Osteoblast (primary cell): ENCODE measurements around the gene TMEM178B. TPM values are rescaled to one million over a fixed set of nuclear protein-coding genes. Genes with fewer than 3 reads are reported as not detected.

Experiments used
- DNase-seq: peaks from one replicate; pipeline ENCODE4 v3.0.0; 2011; ENCODE audit warnings: low spot score, mixed read lengths; ENCODE audit not compliant: insufficient read length; ENCODE audit errors: missing footprints
- H2AFZ ChIP-seq: 2 replicates; pipeline ENCODE4 v1.6.0; 2011; ENCODE audit warnings: mild to moderate bottlenecking, low read length
- H3K27ac ChIP-seq: 2 replicates; pipeline ENCODE4 v1.5.1; 2011; ENCODE audit warnings: mild to moderate bottlenecking, low read depth, low read length, moderate library complexity
- H3K27me3 ChIP-seq: 2 replicates; pipeline ENCODE4 v1.6.0; 2012; ENCODE audit warnings: mild to moderate bottlenecking, control low read depth, inconsistent platforms, low read length, moderate library complexity; ENCODE audit not compliant: insufficient read depth
- H3K36me3 ChIP-seq: 2 replicates; pipeline ENCODE4 v1.5.1; 2011; ENCODE audit warnings: mild to moderate bottlenecking, low read length, control low read depth, moderate library complexity; ENCODE audit not compliant: insufficient read depth
- H3K4me1 ChIP-seq: 2 replicates; pipeline ENCODE4 v1.5.1; 2011; ENCODE audit warnings: mild to moderate bottlenecking, low read length, control low read depth, moderate library complexity; ENCODE audit not compliant: insufficient read depth
- H3K4me2 ChIP-seq: 2 replicates; pipeline ENCODE4 v1.6.0; 2011; ENCODE audit warnings: mild to moderate bottlenecking, low read length; ENCODE audit not compliant: insufficient read depth
- H3K4me3 ChIP-seq: fragments of 200-600 bp; sonication (generic); 3 replicates; pipeline ENCODE4 v1.5.1; 2012; ENCODE audit warnings: mild to moderate bottlenecking, low read length, inconsistent platforms; ENCODE audit not compliant: insufficient read depth
- H3K79me2 ChIP-seq: 2 replicates; pipeline ENCODE4 v1.6.0; 2012; ENCODE audit warnings: mild to moderate bottlenecking, low read length, control low read depth, inconsistent platforms; ENCODE audit not compliant: insufficient read depth
- H3K9me3 ChIP-seq: 2 replicates; pipeline ENCODE4 v1.5.1; 2011; ENCODE audit warnings: low read depth, low read length, control low read depth
- H4K20me1 ChIP-seq: 2 replicates; pipeline ENCODE4 v1.6.0; 2012; ENCODE audit warnings: mild to moderate bottlenecking, low read length, control low read depth; ENCODE audit not compliant: insufficient read depth
- total RNA-seq: library from RNA; depleted of rRNA; stranded (reverse); fragments of >200 nt; gene quantifications from 2 replicates; pipeline ENCODE4 v1.2.3, GENCODE V29; 2012
- TF ChIP-seq, protein P1 (sequence below): IDR thresholded peaks from 2 replicates; pipeline ENCODE4 v1.5.1; 2011; ENCODE audit warnings: mild to moderate bottlenecking, low read depth, low read length, moderate library complexity; ENCODE audit errors: extremely low read depth

TMEM178B gene
- total RNA-seq, 1 donor, result 1.1 TPM

DNA sequence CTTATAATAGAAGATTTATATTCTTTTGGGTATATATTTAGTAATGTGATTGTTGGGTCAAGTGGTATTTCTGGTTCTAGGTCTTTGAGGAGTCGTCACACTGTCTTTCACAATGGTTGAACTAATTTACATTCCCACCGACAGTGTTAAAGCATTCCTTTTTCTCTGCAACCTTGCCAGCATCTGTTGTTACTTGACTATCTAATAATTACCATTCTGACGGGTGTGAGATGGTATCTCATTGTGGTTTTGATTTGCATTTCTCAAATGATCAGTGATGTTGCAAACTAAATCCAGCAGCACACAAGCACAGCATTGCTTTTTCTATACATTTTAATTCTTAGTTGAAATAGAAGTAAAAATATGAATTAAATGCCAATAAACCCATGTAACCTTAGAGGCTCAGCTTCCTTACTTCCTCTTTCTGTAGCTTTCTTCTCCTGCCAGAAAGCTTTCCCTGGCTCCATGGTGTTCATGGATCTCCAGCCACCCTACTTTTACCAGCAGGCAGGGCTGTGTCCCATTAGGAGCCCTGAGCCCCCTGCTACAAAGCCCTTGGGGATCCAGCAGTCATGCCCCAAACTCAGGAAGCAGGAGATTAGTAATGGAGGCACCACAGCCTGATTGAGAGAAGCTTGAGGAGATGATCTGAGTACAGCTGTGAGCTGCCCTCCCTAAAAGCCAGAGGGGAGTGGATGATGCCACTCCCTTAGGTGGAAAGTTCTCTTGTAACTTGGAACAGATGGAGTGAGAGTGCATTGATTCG lies 158.6 kb downstream of the TMEM178B start:
- Histone ChIP-seq H4K20me1 (no peaks in the 10 kb centered on the region), H3K4me1 (no peaks in the 10 kb centered on the region), H2AFZ (no peak overlapping the region), H3K4me2 (no peak overlapping the region), H3K36me3 (no peaks in the 10 kb centered on the region), H3K27me3 (no peaks in the 10 kb centered on the region), H3K4me3 (no peak overlapping the region), H3K27ac (no peak overlapping the region), H3K79me2 (no peaks in the 10 kb centered on the region), H3K9me3 (no peaks in the 10 kb centered on the region)
- DNase-seq, result no peak
- TF ChIP-seq, protein P1, sequence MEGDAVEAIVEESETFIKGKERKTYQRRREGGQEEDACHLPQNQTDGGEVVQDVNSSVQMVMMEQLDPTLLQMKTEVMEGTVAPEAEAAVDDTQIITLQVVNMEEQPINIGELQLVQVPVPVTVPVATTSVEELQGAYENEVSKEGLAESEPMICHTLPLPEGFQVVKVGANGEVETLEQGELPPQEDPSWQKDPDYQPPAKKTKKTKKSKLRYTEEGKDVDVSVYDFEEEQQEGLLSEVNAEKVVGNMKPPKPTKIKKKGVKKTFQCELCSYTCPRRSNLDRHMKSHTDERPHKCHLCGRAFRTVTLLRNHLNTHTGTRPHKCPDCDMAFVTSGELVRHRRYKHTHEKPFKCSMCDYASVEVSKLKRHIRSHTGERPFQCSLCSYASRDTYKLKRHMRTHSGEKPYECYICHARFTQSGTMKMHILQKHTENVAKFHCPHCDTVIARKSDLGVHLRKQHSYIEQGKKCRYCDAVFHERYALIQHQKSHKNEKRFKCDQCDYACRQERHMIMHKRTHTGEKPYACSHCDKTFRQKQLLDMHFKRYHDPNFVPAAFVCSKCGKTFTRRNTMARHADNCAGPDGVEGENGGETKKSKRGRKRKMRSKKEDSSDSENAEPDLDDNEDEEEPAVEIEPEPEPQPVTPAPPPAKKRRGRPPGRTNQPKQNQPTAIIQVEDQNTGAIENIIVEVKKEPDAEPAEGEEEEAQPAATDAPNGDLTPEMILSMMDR, result no peak

DNA sequence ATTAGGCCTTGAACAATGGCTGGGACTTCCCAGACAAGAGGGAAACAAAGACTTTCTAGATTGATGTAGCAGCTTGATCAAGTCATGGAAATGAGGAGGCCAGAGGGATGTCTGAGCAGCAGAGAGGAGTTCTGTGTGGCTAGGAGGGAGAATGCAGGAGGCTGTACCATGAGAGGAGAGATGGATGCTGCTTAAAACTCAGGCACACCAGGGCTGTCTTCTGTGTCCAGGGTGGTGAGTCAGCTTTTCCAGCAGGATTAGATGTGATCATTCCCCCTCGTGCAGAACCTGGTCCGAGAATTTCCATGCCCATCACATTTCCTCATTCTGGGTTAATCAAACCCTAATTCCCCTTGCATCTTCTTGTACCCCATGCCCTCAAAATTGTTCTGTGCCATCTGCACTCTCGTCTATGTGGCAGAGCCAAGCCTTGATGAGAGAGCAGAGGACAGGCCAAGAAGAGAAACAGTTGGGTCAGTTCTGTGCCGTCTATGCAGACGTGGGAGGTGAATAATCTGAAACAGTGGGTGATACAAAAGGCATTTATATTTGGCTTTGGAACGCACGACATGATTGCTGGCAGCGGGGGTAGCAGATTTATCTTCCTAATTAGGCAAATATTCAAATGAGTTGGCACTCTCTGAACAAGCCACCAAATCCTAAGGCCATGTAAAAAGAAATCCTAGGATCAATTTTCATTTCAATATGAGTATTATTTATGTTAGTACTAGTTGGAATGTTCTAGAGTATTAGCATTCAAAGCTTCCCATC lies 160.7 kb downstream of the TMEM178B start:
- Histone ChIP-seq H3K27ac (no peak overlapping the region), H3K79me2 (no peaks in the 10 kb centered on the region), H4K20me1 (no peaks in the 10 kb centered on the region), H3K9me3 (no peaks in the 10 kb centered on the region), H2AFZ (no peak overlapping the region), H3K36me3 (no peaks in the 10 kb centered on the region), H3K4me1 (no peaks in the 10 kb centered on the region), H3K4me2 (no peak overlapping the region), H3K4me3 (no peak overlapping the region), H3K27me3 (no peaks in the 10 kb centered on the region)
- no peak for DNase-seq
- TF ChIP-seq, protein P1, result no peak

GRCh38 chr7:141235656-141236055 lies 161.8 kb downstream of the TMEM178B start:
- no peaks in the 10 kb centered on the region for H3K36me3 ChIP-seq
- no peaks in the 10 kb centered on the region for H3K4me1 ChIP-seq
- H3K27me3 ChIP-seq, result no peaks in the 10 kb centered on the region
- TF ChIP-seq, protein P1, result no peak
- H2AFZ ChIP-seq, result no peak overlapping the region
- no peak overlapping the region for H3K4me2 ChIP-seq
- H3K4me3 ChIP-seq, result no peak overlapping the region
- no peak for DNase-seq
- H4K20me1 ChIP-seq, result no peaks in the 10 kb centered on the region
- no peak overlapping the region for H3K27ac ChIP-seq
- H3K79me2 ChIP-seq, result no peaks in the 10 kb centered on the region
- no peaks in the 10 kb centered on the region for H3K9me3 ChIP-seq

- no peaks in the 10 kb centered on the region for H3K27me3 ChIP-seq
- DNase-seq, result no peak
- H3K9me3 ChIP-seq, result no peaks in the 10 kb centered on the region
- no peak overlapping the region for H3K27ac ChIP-seq
- no peaks in the 10 kb centered on the region for H3K4me1 ChIP-seq
- no peak overlapping the region for H3K4me2 ChIP-seq
- TF ChIP-seq, protein P1, result no peak
- no peaks in the 10 kb centered on the region for H4K20me1 ChIP-seq
- H2AFZ ChIP-seq, result no peak overlapping the region
- H3K4me3 ChIP-seq, result no peak overlapping the region
- no peaks in the 10 kb centered on the region for H3K79me2 ChIP-seq
- no peaks in the 10 kb centered on the region for H3K36me3 ChIP-seq
Measured at GRCh38 chr7:141238596-141239243, 164.9 kb downstream of the TMEM178B start.
